Liver (tissue), 9 donors: Measurements from ENCODE around the gene SH3BP2. TPM values are rescaled to one million over a fixed set of nuclear protein-coding genes. Genes with fewer than 3 reads are reported as not detected.

Experiments used
- DNase-seq: peaks from one replicate; pipeline ENCODE4 v3.0.0-alpha.2; 2017; ENCODE audit warnings: low spot score
- H3K27ac ChIP-seq, 2 donors: one replicate each; pipeline ENCODE4 v1.7.0; 2013; ENCODE audit warnings: inconsistent platforms in 2 of 2, low read length in 2 of 2, control low read depth in 1 of 2, low read depth in 1 of 2, mild to moderate bottlenecking in 1 of 2
- H3K27me3 ChIP-seq, 4 donors: one replicate each; pipeline versions ENCODE4 v1.6.1 to v1.7.0; 2013; ENCODE audit warnings: low read length in 3 of 4, inconsistent platforms in 1 of 4, mild to moderate bottlenecking in 1 of 4, moderate library complexity in 1 of 4; ENCODE audit not compliant: control insufficient read depth in 4 of 4, insufficient read depth in 4 of 4
- H3K36me3 ChIP-seq, 4 donors: one replicate each; pipeline versions ENCODE4 v1.6.1 to v1.7.0; 2013; ENCODE audit warnings: low read length in 3 of 4, mild to moderate bottlenecking in 3 of 4, low read depth in 1 of 4, moderate library complexity in 1 of 4; ENCODE audit not compliant: control insufficient read depth in 4 of 4, insufficient read depth in 3 of 4
- H3K4me1 ChIP-seq, 4 donors: one replicate each; pipeline versions ENCODE4 v1.6.1 to v1.7.0; 2013; ENCODE audit warnings: low read length in 3 of 4, mild to moderate bottlenecking in 3 of 4, moderate library complexity in 1 of 4; ENCODE audit not compliant: control insufficient read depth in 4 of 4, insufficient read depth in 4 of 4
- H3K4me3 ChIP-seq, 3 donors: one replicate each; pipeline versions ENCODE4 v1.6.1 to v1.7.0; 2013; ENCODE audit warnings: low read length in 3 of 3, control low read depth in 1 of 3, low read depth in 1 of 3, mild to moderate bottlenecking in 1 of 3
- H3K9ac ChIP-seq, 2 donors: one replicate each; pipeline ENCODE4 v1.7.0; 2013; ENCODE audit warnings: low read length in 2 of 2, mild to moderate bottlenecking in 2 of 2, moderate library complexity in 2 of 2, control low read depth in 1 of 2, low read depth in 1 of 2
- H3K9me3 ChIP-seq, 4 donors: one replicate each; pipeline versions ENCODE4 v1.6.1 to v1.7.0; 2013; ENCODE audit warnings: low read length in 3 of 4; ENCODE audit not compliant: control insufficient read depth in 4 of 4
- ATF3 ChIP-seq: IDR thresholded peaks from 2 replicates; pipeline ENCODE4 v1.6.1; 2016; ENCODE audit warnings: antibody characterized with exemption
- CTCF ChIP-seq: fragments of 150-350 bp; IDR thresholded peaks from 2 replicates; pipeline ENCODE4 v1.5.1; 2017; ENCODE audit warnings: improper control_type of control experiment, low read depth, low read length; ENCODE audit not compliant: missing input control
- EGR1 ChIP-seq, 2 donors: IDR thresholded peaks; 2 replicates each; pipeline ENCODE4 v1.6.1; 2016 to 2018; ENCODE audit warnings: antibody characterized with exemption in 2 of 2, low read depth in 2 of 2
- FOXA1 ChIP-seq: IDR thresholded peaks from 2 replicates; pipeline ENCODE4 v1.6.1; 2016; ENCODE audit warnings: antibody characterized with exemption
- FOXA2 ChIP-seq: IDR thresholded peaks from 2 replicates; pipeline ENCODE4 v1.6.1; 2016; ENCODE audit warnings: antibody characterized with exemption
- GABPA ChIP-seq, 2 donors: IDR thresholded peaks in 1 of 2; conservative IDR thresholded peaks in 1 of 2; 2 replicates each; pipeline ENCODE4 v1.6.1; 2016; ENCODE audit warnings: antibody characterized with exemption in 2 of 2, mild to moderate bottlenecking in 1 of 2, moderate library complexity in 1 of 2
- HNF4A ChIP-seq, 2 donors: conservative IDR thresholded peaks; 2 replicates each; pipeline ENCODE4 v1.6.1; 2016; ENCODE audit warnings: antibody characterized with exemption in 2 of 2, mild to moderate bottlenecking in 2 of 2
- HNF4G ChIP-seq: IDR thresholded peaks from 2 replicates; pipeline ENCODE4 v1.6.1; 2016; ENCODE audit warnings: antibody characterized with exemption
- JUND ChIP-seq, 2 donors: IDR thresholded peaks; 2 replicates each; pipeline ENCODE4 v1.6.1; 2016; ENCODE audit warnings: antibody characterized with exemption in 2 of 2
- MAX ChIP-seq: IDR thresholded peaks from 2 replicates; pipeline ENCODE4 v1.6.1; 2016; ENCODE audit warnings: antibody characterized with exemption
- NR2F2 ChIP-seq: IDR thresholded peaks from 2 replicates; pipeline ENCODE4 v1.6.1; 2016; ENCODE audit warnings: antibody characterized with exemption
- RAD21 ChIP-seq, 2 donors: IDR thresholded peaks; 2 replicates each; pipeline ENCODE4 v1.6.1; 2016; ENCODE audit warnings: antibody characterized with exemption in 2 of 2, mild to moderate bottlenecking in 2 of 2
- REST ChIP-seq: IDR thresholded peaks from 2 replicates; pipeline ENCODE4 v1.6.1; 2016; ENCODE audit warnings: antibody characterized with exemption, mild to moderate bottlenecking
- RXRA ChIP-seq, 2 donors: IDR thresholded peaks; 2 replicates each; pipeline ENCODE4 v1.6.1; 2017 to 2018; ENCODE audit warnings: antibody characterized with exemption in 2 of 2, mild to moderate bottlenecking in 1 of 2
- SP1 ChIP-seq: IDR thresholded peaks from 2 replicates; pipeline ENCODE4 v1.6.1; 2018; ENCODE audit warnings: antibody characterized with exemption, mild to moderate bottlenecking
- TAF1 ChIP-seq: conservative IDR thresholded peaks from 2 replicates; pipeline ENCODE4 v1.6.1; 2016; ENCODE audit warnings: antibody characterized with exemption, mild to moderate bottlenecking
- WGBS: extraction: QIAGEN DNeasy Blood & Tissue Kit; methylation state at CpG from one replicate; pipeline ENCODE4 v1.1.7; 2013; 5-methylcytosine and 5-hydroxymethylcytosine counted together
- polyA plus RNA-seq, 2 donors: library from polyadenylated mRNA; stranded (reverse) in 1 of 2; unstranded in 1 of 2; fragments of 200-250 nt in 1 of 2; fragments of >200 nt in 1 of 2; fragmentation: Nextera tagmentation in 1 of 2; extraction: Ambion mirVana in 1 of 2; gene quantifications; one replicate each; pipeline versions ENCODE4 v1.2.1 to v1.2.3, GENCODE V29; 2013 to 2015
- total RNA-seq, 2 donors: library from RNA; depleted of rRNA; stranded (reverse); fragments of >200 nt; gene quantifications; one replicate each; pipeline ENCODE4 v1.2.3, GENCODE V29; 2014
- TF ChIP-seq, protein P1 (sequence below): IDR thresholded peaks from 2 replicates; pipeline ENCODE4 v1.6.1; 2016; ENCODE audit warnings: antibody characterized with exemption
- donor health status: healthy.
- donor health status: healthy.
- donor health status: healthy.
- donor health status: healthy.
- donor health status: healthy.

SH3BP2 gene
- total and polyA plus RNA-seq, 4 donors: 17.9 to 80.2 (median 38.5) TPM

DNA sequence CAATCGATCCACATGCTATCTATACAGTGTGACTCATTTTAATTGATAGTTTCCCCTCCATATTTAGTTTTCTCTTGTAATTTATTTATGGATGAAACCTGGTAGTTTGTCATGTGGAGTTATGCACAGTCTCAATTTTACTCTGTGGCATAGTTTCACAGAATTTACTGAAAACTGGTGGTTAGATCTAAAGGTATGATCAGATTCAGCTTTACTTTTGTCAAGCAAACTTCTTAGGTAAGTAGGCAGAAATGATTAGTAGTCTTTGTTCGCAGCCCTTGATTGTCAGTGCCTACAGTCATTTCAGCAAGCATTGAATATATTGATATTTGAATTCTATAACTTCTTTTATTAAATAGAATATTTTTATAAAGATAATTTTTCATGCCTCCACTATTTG is 53.3 kb downstream of the SH3BP2 start:
- 88% methylated on average over 2 of the region's 2 CpGs for WGBS
- H3K27ac ChIP-seq: no peak overlapping the region
- TF ChIP-seq ATF3: no peak
- TF ChIP-seq JUND (IDR thresholded peaks at IDR 0.05): no peak
- TF ChIP-seq HNF4G: no peak
- no peak for TF ChIP-seq FOXA2
- no peak for TF ChIP-seq CTCF
- TF ChIP-seq NR2F2: no peak
- no peak for TF ChIP-seq TAF1
- TF ChIP-seq FOXA1: no peak
- no peak for TF ChIP-seq EGR1 (IDR thresholded peaks at IDR 0.05; ENCODE audit: low read depth in 2 of 2)
- TF ChIP-seq MAX: no peak
- TF ChIP-seq, protein P1, sequence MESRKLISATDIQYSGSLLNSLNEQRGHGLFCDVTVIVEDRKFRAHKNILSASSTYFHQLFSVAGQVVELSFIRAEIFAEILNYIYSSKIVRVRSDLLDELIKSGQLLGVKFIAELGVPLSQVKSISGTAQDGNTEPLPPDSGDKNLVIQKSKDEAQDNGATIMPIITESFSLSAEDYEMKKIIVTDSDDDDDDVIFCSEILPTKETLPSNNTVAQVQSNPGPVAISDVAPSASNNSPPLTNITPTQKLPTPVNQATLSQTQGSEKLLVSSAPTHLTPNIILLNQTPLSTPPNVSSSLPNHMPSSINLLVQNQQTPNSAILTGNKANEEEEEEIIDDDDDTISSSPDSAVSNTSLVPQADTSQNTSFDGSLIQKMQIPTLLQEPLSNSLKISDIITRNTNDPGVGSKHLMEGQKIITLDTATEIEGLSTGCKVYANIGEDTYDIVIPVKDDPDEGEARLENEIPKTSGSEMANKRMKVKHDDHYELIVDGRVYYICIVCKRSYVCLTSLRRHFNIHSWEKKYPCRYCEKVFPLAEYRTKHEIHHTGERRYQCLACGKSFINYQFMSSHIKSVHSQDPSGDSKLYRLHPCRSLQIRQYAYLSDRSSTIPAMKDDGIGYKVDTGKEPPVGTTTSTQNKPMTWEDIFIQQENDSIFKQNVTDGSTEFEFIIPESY: no peak
- TF ChIP-seq RAD21 (IDR thresholded peaks at IDR 0.05): no peak
- TF ChIP-seq GABPA (IDR thresholded peaks at IDR 0.05 in 1 of 2, conservative IDR thresholded peaks at IDR 0.05 in 1 of 2): no peak
- TF ChIP-seq REST: no peak
- TF ChIP-seq HNF4A (conservative IDR thresholded peaks at IDR 0.05): no peak
- no peak for TF ChIP-seq SP1
- no peak for TF ChIP-seq RXRA (IDR thresholded peaks at IDR 0.05)

More for the DNA sequence above, 53.3 kb downstream of the SH3BP2 start:
- Histone ChIP-seq H3K4me1 (peaks cover 2 to 37% (median 20%) of the 10 kb centered on the region in 4 donors), H3K4me3 (no peak overlapping the region), H3K9ac (no peak overlapping the region), H3K27me3 (no peaks in the 10 kb centered on the region), H3K36me3 (no peaks in the 10 kb centered on the region), H3K9me3 (no peaks in the 10 kb centered on the region)
- no peak for DNase-seq
